Activated T-helper 2 cell treated with anti-CD3 and anti-CD28 coated beads, Interferon-gamma antibody, Interleukin-2, Interleukin-4, amounts not matched to agents 10 μg/mL and 5 μg/mL and 100 μg/mL, durations not matched to agents 14 hours and 24 hours and 36 hours (primary cell): ENCODE measurements around the gene CAB39. TPM values are rescaled to one million over a fixed set of nuclear protein-coding genes. Genes with fewer than 3 reads are reported as not detected.

Experiments
- DNase-seq: peaks from one replicate; pipeline ENCODE4 v3.0.0; 2021; ENCODE audit warnings: low spot score
- H3K27ac Mint-ChIP-seq: one replicate; pipeline ENCODE4 v1.8.0; 2021; ENCODE audit warnings: mixed read lengths
- H3K27me3 Mint-ChIP-seq: one replicate; pipeline ENCODE4 v1.8.0; 2021; ENCODE audit warnings: low read depth, mixed read lengths
- H3K36me3 Mint-ChIP-seq: one replicate; pipeline ENCODE4 v1.8.0; 2021; ENCODE audit warnings: low read depth, mixed read lengths
- H3K4me1 Mint-ChIP-seq: one replicate; pipeline ENCODE4 v1.8.0; 2021; ENCODE audit warnings: low read depth, mixed read lengths
- H3K4me3 Mint-ChIP-seq: one replicate; pipeline ENCODE4 v1.8.0; 2021; ENCODE audit warnings: low read depth, mild to moderate bottlenecking, moderate library complexity, mixed read lengths
- H3K9me3 Mint-ChIP-seq: one replicate; pipeline ENCODE4 v1.8.0; 2021; ENCODE audit warnings: mixed read lengths
- intact Hi-C: fragments of 100-400 bp; cut with micrococcal nuclease; formaldehyde crosslinking; loops from one replicate; pipeline ENCODE4 v1.15.1; 2023
- total RNA-seq: library from RNA; stranded (reverse); gene quantifications from 2 replicates; pipeline ENCODE4 v1.2.3, GENCODE V29; 2022

Gene CAB39
- total RNA-seq, 1 donor from 2014 or later = 176 TPM

GRCh38 chr2:230674966-230675672 lies 37.5 kb upstream of the CAB39 start:
- peaks cover 17% of the 10 kb centered on the region for H3K36me3 Mint-ChIP-seq
- H3K4me1 Mint-ChIP-seq = peaks cover 31% of the 10 kb centered on the region
- intact Hi-C loops = no loop called here
- no peak for DNase-seq
- no peaks in the 10 kb centered on the region for H3K27me3 Mint-ChIP-seq
- H3K9me3 Mint-ChIP-seq = peaks cover 18% of the 10 kb centered on the region
- H3K27ac Mint-ChIP-seq = no peak overlapping the region
- H3K4me3 Mint-ChIP-seq = no peak overlapping the region

- Mint-ChIP-seq H3K4me1 (peaks cover 30% of the 10 kb centered on the region), H3K4me3 (no peak overlapping the region), H3K27me3 (no peaks in the 10 kb centered on the region), H3K9me3 (peaks cover 18% of the 10 kb centered on the region), H3K27ac (no peak overlapping the region), H3K36me3 (peaks cover 17% of the 10 kb centered on the region)
- DNase-seq = no peak
- intact Hi-C loops = no loop called here
Measured at GRCh38 chr2:230676546-230676945, 36.1 kb upstream of the CAB39 start.

DNA sequence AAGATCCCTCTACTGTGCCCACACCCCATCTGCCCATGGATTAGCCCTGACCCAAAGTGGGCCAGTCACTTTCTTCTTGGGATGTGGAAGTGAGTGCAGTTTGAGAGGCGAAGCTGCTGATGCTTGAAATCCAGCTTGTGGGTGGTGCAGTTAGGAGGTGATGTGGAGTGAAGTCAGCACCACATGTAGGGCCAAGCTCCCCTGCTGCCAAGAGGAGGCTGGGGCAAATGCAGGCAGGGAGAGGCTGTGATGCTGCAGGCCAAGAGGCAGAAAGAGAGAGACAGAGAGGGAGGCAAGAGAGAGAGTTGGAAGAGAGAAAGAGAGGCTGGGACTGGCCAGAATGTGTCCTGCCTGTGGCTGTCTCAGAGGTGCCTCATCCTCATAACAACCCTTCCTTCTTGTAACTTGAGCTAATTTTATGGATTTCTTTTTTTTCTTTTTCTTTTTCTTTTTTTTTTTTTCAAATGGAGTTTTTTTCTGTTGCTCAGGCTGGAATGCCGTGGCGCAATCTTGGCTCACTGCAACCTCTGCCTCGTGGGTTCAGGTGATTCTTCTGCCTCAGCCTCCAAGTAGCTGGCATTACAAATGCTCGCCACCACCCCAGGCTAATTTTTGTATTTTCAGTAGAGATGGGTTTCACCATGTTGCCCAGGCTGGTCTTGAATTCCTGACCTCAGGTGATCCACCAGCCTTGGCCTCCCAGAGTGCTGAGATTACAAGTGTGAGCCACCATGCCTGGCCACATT lies 35.3 kb upstream of the CAB39 start:
- intact Hi-C loops = no loop called here
- H3K9me3 Mint-ChIP-seq = peaks cover 18% of the 10 kb centered on the region
- H3K36me3 Mint-ChIP-seq = peaks cover 17% of the 10 kb centered on the region
- H3K27me3 Mint-ChIP-seq = no peaks in the 10 kb centered on the region
- peaks cover 29% of the 10 kb centered on the region for H3K4me1 Mint-ChIP-seq
- H3K4me3 Mint-ChIP-seq = no peak overlapping the region
- DNase-seq = no peak
- peak overlapping the region; percentile 13 for H3K27ac Mint-ChIP-seq

DNA sequence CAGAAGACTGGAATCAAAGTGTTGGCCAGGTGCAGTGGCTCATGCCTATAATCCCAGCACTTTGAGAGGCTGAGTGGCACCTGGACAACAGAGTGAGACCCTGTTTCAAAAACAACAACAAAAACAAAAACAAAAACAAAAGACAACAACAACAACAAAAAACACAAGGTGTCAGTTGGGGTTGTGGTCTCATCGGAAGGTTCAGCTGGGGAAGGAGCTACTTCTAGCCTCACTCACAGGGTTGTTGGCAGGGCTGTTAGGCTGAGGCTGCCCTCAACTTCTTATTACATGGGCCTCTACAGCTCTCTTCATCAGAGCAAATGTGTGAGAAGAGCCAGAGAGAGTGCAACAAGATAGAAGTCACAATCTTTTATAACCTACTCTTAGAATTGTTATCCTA lies 34.6 kb upstream of the CAB39 start:
- peaks cover 18% of the 10 kb centered on the region for H3K9me3 Mint-ChIP-seq
- H3K27ac Mint-ChIP-seq = peak overlapping the region; percentile 31
- H3K4me1 Mint-ChIP-seq = peaks cover 29% of the 10 kb centered on the region
- peaks cover 17% of the 10 kb centered on the region for H3K36me3 Mint-ChIP-seq
- DNase-seq = no peak
- intact Hi-C loops = no loop called here
- H3K27me3 Mint-ChIP-seq = no peaks in the 10 kb centered on the region
- H3K4me3 Mint-ChIP-seq = no peak overlapping the region

DNA sequence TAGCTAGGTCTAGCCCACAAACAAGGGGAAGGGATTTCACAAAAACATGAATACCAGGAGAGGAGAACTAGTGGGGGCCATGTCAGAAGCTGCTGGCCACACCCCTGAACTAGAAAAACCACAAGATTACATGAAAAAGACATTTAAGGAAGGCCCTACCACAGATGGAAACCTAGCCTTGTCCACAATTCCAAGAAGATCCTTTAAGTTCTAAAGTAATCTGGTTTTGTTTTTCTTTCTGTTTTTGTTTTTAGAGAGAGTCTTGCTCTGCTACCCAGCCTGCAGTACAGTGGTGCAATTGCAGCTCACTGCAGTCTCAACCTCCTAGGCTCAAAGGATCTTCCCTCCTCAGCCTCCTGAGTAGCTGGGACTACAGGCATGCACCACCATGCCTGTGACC lies 34.2 kb upstream of the CAB39 start:
- DNase-seq = no peak
- H3K27me3 Mint-ChIP-seq = no peaks in the 10 kb centered on the region
- peaks cover 29% of the 10 kb centered on the region for H3K4me1 Mint-ChIP-seq
- intact Hi-C loops = no loop called here
- H3K4me3 Mint-ChIP-seq = no peak overlapping the region
- peak overlapping the region; percentile 10 for H3K27ac Mint-ChIP-seq
- H3K9me3 Mint-ChIP-seq = peaks cover 18% of the 10 kb centered on the region
- H3K36me3 Mint-ChIP-seq = peaks cover 17% of the 10 kb centered on the region

DNA sequence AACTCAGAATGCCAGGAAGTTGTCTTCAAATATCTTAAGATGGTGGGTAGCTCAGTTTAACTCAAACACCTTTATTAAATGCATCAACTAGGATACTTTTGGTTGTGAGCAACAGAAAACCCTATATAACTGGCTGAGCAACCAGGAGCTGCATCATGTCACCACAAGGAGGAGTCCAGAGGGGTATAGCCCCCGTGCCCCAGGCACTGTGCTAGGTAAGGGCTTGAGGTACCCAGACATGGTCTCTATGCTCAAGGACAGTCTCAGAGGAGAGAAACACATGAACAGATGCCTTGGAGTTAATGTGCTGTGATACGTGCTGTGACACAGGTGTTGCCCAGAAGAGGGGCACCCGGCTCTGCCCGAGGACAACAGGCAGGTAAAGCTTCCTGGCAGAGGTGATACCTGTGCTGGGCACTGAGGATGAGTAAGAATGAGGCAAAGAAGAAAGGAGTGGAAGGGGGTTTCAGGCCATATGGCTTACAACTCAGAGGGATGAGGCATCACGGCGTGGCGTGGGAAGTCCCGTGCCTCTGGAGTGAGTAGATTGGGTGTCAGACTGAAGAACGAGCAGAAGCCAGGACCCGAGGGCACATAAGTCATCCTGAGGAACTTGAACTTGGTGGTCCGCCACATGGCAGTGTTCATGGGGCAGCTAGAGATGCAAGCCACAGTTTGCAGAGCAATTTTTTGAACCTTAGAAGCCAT lies 32.0 kb upstream of the CAB39 start:
- Mint-ChIP-seq H3K4me1 (peaks cover 36% of the 10 kb centered on the region), H3K27ac (no peak overlapping the region)
- no peak for DNase-seq

DNA sequence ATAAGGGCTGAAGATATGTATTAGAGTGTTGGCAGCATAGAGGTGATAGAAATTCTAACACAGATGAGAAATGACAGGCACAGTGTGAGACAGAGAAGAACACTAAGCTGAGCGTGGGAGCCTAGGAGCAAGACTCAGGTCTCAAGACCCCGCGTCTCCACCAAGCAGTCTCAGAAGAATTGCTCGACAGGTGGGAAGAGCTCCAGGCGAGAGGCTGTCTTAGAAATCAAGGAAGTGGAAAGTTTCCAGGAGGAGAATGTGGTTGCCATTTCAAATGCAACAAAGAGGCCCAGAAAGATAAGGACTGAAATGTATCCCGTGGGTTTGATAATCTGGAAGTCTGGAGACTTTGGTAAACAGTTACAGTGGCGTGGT lies 31.5 kb upstream of the CAB39 start:
- no peaks in the 10 kb centered on the region for H3K27me3 Mint-ChIP-seq
- intact Hi-C loops = no loop called here
- no peak overlapping the region for H3K4me3 Mint-ChIP-seq
- H3K36me3 Mint-ChIP-seq = peaks cover 17% of the 10 kb centered on the region
- peaks cover 18% of the 10 kb centered on the region for H3K9me3 Mint-ChIP-seq
- no peak overlapping the region for H3K27ac Mint-ChIP-seq
- DNase-seq = no peak
- H3K4me1 Mint-ChIP-seq = peaks cover 32% of the 10 kb centered on the region

More for the DNA sequence above, 32.0 kb upstream of the CAB39 start:
- Mint-ChIP-seq H3K9me3 (peaks cover 18% of the 10 kb centered on the region), H3K4me3 (no peak overlapping the region), H3K36me3 (peaks cover 17% of the 10 kb centered on the region), H3K27me3 (no peaks in the 10 kb centered on the region)
- intact Hi-C loops = no loop called here

- peaks cover 32% of the 10 kb centered on the region for H3K4me1 Mint-ChIP-seq
- H3K36me3 Mint-ChIP-seq = peaks cover 13% of the 10 kb centered on the region
- H3K4me3 Mint-ChIP-seq = no peak overlapping the region
- H3K27ac Mint-ChIP-seq = no peak overlapping the region
- intact Hi-C loops = no loop called here
- no peak for DNase-seq
- H3K9me3 Mint-ChIP-seq = peaks cover 13% of the 10 kb centered on the region
- no peaks in the 10 kb centered on the region for H3K27me3 Mint-ChIP-seq
Measured at GRCh38 chr2:230682546-230682945, 30.1 kb upstream of the CAB39 start.

GRCh38 chr2:230684270-230685168 lies 28.1 kb upstream of the CAB39 start:
- DNase-seq = no peak
- Mint-ChIP-seq H3K4me1 (peaks cover 24% of the 10 kb centered on the region), H3K36me3 (no peaks in the 10 kb centered on the region), H3K4me3 (no peak overlapping the region), H3K27ac (no peak overlapping the region), H3K9me3 (no peaks in the 10 kb centered on the region), H3K27me3 (no peaks in the 10 kb centered on the region)
- intact Hi-C loops = no loop called here

DNA sequence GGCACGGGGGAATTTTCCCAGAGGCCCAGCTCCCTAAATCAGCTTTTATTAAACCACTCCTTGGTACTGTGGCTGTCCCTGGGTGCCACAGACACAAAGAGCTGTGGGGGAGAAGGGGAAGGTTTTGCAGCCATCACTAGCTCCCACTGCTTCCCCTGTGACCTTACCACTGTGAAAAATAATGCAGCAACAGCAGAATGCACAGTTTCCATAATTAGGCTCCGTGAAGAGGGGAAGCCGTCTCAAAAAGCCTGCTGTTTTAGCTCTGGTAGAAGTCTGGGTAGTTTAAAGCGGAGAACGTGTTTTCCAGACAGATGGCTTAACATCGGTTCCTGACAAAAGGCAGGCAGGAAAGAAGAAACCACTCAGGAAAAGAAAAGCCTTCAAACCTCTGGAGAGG lies 27.5 kb upstream of the CAB39 start:
- no peak overlapping the region for H3K27ac Mint-ChIP-seq
- H3K4me3 Mint-ChIP-seq = no peak overlapping the region
- peaks cover 27% of the 10 kb centered on the region for H3K4me1 Mint-ChIP-seq
- no peaks in the 10 kb centered on the region for H3K36me3 Mint-ChIP-seq
- H3K9me3 Mint-ChIP-seq = no peaks in the 10 kb centered on the region
- intact Hi-C loops = no loop called here
- no peaks in the 10 kb centered on the region for H3K27me3 Mint-ChIP-seq
- no peak for DNase-seq

DNA sequence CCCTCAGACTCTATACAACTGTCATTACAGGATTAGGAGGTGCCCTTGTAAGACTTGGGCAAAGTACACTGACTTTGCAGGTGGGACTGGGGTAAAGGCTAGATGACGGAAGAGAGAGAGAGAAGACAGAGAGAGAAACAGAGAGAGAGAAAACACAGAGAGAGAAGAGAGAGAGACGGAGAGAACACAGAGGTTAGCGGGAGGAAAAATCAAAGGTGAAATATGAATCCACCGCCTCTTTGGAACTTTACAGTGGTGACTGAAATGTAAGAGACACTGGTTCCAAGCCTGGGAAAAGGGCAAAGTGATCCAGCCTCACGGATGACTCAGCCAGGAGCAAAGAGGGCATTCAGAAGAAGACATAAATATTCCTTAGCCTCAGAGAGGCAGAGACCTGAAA lies 25.1 kb upstream of the CAB39 start:
- Mint-ChIP-seq H3K4me1 (peaks cover 20% of the 10 kb centered on the region), H3K27me3 (no peaks in the 10 kb centered on the region), H3K9me3 (no peaks in the 10 kb centered on the region), H3K36me3 (no peaks in the 10 kb centered on the region), H3K27ac (no peak overlapping the region), H3K4me3 (no peak overlapping the region)
- intact Hi-C loops = no loop called here
- DNase-seq = no peak

DNA sequence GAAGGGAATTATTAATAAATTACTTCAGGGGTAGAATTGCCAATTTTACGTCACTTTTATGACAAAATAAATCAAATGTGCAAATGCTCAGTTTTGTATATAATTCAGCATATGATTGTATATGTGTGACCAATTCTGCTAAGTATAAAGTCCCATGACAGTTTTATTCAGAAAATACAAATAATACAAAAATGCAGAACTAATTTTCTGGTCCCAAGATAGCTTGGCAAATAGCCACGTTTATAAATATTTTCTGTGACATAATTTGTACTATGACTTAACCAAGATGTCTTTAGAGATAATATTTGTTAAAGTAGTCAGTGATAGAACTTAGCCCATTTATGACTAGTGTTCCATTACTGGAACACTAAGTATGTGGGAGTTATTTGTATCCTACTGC lies 24.2 kb upstream of the CAB39 start:
- intact Hi-C loops = no loop called here
- no peaks in the 10 kb centered on the region for H3K27me3 Mint-ChIP-seq
- DNase-seq = no peak

More for the DNA sequence above, 24.2 kb upstream of the CAB39 start:
- Mint-ChIP-seq H3K9me3 (no peaks in the 10 kb centered on the region), H3K36me3 (no peaks in the 10 kb centered on the region), H3K4me3 (no peak overlapping the region), H3K27ac (no peak overlapping the region), H3K4me1 (peaks cover 22% of the 10 kb centered on the region)
